Vagina (tissue), 2 donors: ENCODE measurements around the gene RAPGEF5. TPM values are rescaled to one million over a fixed set of nuclear protein-coding genes. Genes with fewer than 3 reads are reported as not detected.

Experiments used
- DNase-seq, 2 donors: peaks; one replicate each; pipeline ENCODE4 v3.0.0-alpha.2; 2017; ENCODE audit errors: extremely low spot score in 2 of 2
- H3K27ac ChIP-seq: fragments of 200-600 bp; sonication (generic); one replicate; pipeline ENCODE4 v1.5.1; 2019
- H3K27me3 ChIP-seq: fragments of 200-600 bp; sonication (generic); one replicate; pipeline ENCODE4 v1.5.1; 2019
- H3K36me3 ChIP-seq, 2 donors: fragments of 200-600 bp; sonication (generic); one replicate each; pipeline ENCODE4 v1.5.1; 2017 to 2019
- H3K4me1 ChIP-seq: fragments of 200-600 bp; sonication (generic); one replicate; pipeline ENCODE4 v1.5.1; 2019
- H3K4me3 ChIP-seq, 2 donors: fragments of 200-600 bp; sonication (generic); 1 replicate in 1 of 2; 2 replicates in 1 of 2; pipeline ENCODE4 v1.5.1; 2016 to 2019
- H3K9me3 ChIP-seq: fragments of 200-600 bp; sonication (generic); one replicate; pipeline ENCODE4 v1.5.1; 2019
- POLR2A ChIP-seq, 2 donors: fragments of 450-650 bp; IDR thresholded peaks; one replicate each; pipeline ENCODE4 v1.6.1; 2017; ENCODE audit warnings: antibody characterized with exemption in 2 of 2, mild to moderate bottlenecking in 2 of 2, moderate library complexity in 2 of 2
- POLR2AphosphoS5 ChIP-seq, 2 donors: sonication (generic); formaldehyde crosslinking; IDR thresholded peaks; one replicate each; pipeline ENCODE4 v1.9.0; 2017; ENCODE audit warnings: antibody characterized with exemption in 2 of 2, mild to moderate bottlenecking in 2 of 2, low read depth in 1 of 2; ENCODE audit not compliant: insufficient read depth in 1 of 2
- intact Hi-C: fragments of 100-400 bp; cut with DNase I; formaldehyde crosslinking; loops from one replicate; pipeline ENCODE4 v1.15.1; 2023
- total RNA-seq: library from RNA; depleted of rRNA; stranded (reverse); fragments of >200 nt; gene quantifications from one replicate; pipeline ENCODE4 v1.2.3, GENCODE V29; 2016
- TF ChIP-seq, protein P1 (sequence below), 3 experiments: fragments of 450-650 bp in 2 of 3; fragments of 200-600 bp in 1 of 3; sonication (generic) in 1 of 3; IDR thresholded peaks; one replicate each; pipeline ENCODE4 v1.5.1; 2017 to 2019; ENCODE audit warnings: antibody characterized with exemption in 3 of 3, mild to moderate bottlenecking in 2 of 3, moderate library complexity in 2 of 3

Gene RAPGEF5
- total RNA-seq, 1 donor from 2014 or later, result 68.0 TPM

DNA sequence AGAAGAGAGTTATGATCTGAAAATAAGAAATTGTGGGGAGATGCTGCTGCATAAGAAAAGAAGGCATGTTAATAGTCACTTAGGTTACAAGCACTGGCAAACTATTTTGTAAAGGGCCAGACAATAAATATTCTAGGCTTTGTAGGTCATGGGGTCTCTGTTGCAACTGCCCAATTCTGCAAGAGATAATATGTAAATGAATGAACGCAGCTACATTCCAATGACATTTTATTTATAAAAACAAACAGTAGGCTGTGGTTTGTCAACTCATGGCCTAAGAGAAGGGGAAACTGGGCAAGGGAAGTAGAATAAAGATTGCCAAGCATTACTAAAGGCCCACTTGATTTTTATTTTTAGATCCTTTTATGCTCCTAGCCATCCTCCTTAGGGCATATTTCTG lies 133.1 kb downstream of the RAPGEF5 start:
- no peak for DNase-seq
- no peak overlapping the region for H3K4me3 ChIP-seq
- H3K4me1 ChIP-seq, result peaks cover 6% of the 10 kb centered on the region
- intact Hi-C loops, result no loop called here
- no peaks in the 10 kb centered on the region for H3K9me3 ChIP-seq
- H3K27ac ChIP-seq, result no peak overlapping the region
- no peaks in the 10 kb centered on the region for H3K27me3 ChIP-seq
- TF ChIP-seq POLR2A (IDR thresholded peaks at IDR 0.05), result no peak
- TF ChIP-seq, protein P1, sequence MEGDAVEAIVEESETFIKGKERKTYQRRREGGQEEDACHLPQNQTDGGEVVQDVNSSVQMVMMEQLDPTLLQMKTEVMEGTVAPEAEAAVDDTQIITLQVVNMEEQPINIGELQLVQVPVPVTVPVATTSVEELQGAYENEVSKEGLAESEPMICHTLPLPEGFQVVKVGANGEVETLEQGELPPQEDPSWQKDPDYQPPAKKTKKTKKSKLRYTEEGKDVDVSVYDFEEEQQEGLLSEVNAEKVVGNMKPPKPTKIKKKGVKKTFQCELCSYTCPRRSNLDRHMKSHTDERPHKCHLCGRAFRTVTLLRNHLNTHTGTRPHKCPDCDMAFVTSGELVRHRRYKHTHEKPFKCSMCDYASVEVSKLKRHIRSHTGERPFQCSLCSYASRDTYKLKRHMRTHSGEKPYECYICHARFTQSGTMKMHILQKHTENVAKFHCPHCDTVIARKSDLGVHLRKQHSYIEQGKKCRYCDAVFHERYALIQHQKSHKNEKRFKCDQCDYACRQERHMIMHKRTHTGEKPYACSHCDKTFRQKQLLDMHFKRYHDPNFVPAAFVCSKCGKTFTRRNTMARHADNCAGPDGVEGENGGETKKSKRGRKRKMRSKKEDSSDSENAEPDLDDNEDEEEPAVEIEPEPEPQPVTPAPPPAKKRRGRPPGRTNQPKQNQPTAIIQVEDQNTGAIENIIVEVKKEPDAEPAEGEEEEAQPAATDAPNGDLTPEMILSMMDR (IDR thresholded peaks at IDR 0.05), result no peak
- no peak for TF ChIP-seq POLR2AphosphoS5 (IDR thresholded peaks at IDR 0.05; ENCODE audit: insufficient read depth in 1 of 2, low read depth in 1 of 2)
- H3K36me3 ChIP-seq, result no peaks in the 10 kb centered on the region

- no peak for DNase-seq
- Histone ChIP-seq H3K4me1 (peaks cover 6% of the 10 kb centered on the region), H3K27me3 (no peaks in the 10 kb centered on the region), H3K9me3 (no peaks in the 10 kb centered on the region), H3K27ac (peak overlapping the region; percentile 21), H3K36me3 (no peaks in the 10 kb centered on the region), H3K4me3 (no peak overlapping the region)
- intact Hi-C loops, result no loop called here
- TF ChIP-seq POLR2AphosphoS5 (IDR thresholded peaks at IDR 0.05; ENCODE audit: insufficient read depth in 1 of 2, low read depth in 1 of 2) (no peak), POLR2A (IDR thresholded peaks at IDR 0.05) (no peak)
These were observed 136.0 kb downstream of the RAPGEF5 start for GRCh38 chr7:22220941-22221340.

DNA sequence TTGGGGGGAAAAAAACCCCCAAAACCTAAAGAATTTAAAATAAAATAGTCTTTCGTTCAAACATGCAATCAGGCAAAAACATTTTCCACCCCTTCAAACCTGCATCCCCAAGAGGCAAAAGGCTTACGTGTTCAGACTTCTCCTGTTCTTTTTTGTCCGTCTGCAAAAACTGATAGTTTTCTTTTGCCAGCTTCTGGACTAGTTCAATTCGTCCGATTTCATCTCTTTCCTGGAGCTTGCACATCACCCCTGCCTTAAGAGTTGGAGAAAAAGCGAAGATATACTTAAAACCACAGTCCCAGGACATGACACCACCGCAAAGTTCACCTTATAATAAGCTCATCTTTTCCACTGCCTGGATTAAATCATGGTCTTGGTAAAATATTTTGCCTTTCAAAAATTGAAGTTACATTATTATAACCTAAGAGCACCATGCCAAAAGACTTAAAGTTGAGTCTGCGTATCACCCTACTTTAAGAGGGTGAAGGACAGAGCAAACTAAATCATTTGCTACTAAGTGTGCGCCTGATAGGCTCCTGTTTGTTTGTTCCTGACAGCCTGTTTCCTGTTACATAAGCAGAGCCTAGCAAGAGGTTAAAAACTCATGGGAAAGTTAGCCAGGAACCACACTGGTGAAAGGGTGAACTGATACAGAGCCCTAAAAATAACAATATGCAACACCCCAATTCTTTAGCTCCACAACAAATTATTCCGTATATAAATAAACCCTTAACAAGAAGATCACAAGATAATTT lies 137.0 kb downstream of the RAPGEF5 start:
- H3K4me3 ChIP-seq, result peak overlapping the region in 1 of 2 donors; percentile 33
- H3K27me3 ChIP-seq, result no peaks in the 10 kb centered on the region
- no peak for DNase-seq
- intact Hi-C loops, result no loop called here
- TF ChIP-seq POLR2AphosphoS5 (IDR thresholded peaks at IDR 0.05; ENCODE audit: insufficient read depth in 1 of 2, low read depth in 1 of 2) (peak in 1 of 2 donors; percentile 68), POLR2A (IDR thresholded peaks at IDR 0.05) (no peak)
- TF ChIP-seq, protein P1 (IDR thresholded peaks at IDR 0.05), result no peak
- H3K27ac ChIP-seq, result peak overlapping the region; percentile 27
- no peaks in the 10 kb centered on the region for H3K9me3 ChIP-seq
- no peaks in the 10 kb centered on the region for H3K36me3 ChIP-seq
- H3K4me1 ChIP-seq, result peaks cover 6% of the 10 kb centered on the region

DNA sequence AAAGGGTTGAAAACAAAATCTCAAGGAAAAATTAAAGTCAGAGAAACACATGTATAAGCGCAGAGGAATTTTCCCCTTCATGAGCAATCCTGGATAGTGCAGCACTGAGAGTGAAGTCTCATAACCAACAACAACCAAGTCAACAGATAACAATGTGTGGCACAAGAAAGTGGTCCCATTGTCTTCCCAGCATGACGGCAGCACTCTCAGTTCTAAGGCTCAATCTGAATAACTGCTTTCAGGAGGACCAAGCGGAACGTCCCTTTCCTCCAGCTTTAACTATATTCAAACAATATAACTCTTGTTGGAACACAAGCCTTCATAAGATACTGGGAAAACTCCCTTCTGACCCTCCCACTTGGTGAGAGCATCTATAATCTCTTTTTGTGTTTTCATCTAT lies 137.9 kb downstream of the RAPGEF5 start:
- DNase-seq, result no peak
- no peaks in the 10 kb centered on the region for H3K36me3 ChIP-seq
- no peaks in the 10 kb centered on the region for H3K9me3 ChIP-seq
- TF ChIP-seq, protein P1 (IDR thresholded peaks at IDR 0.05), result no peak
- TF ChIP-seq POLR2AphosphoS5 (IDR thresholded peaks at IDR 0.05; ENCODE audit: insufficient read depth in 1 of 2, low read depth in 1 of 2) (no peak), POLR2A (IDR thresholded peaks at IDR 0.05) (no peak)
- H3K4me1 ChIP-seq, result peaks cover 12% of the 10 kb centered on the region
- no peaks in the 10 kb centered on the region for H3K27me3 ChIP-seq
- peak overlapping the region in 1 of 2 donors; percentile 33 for H3K4me3 ChIP-seq
- H3K27ac ChIP-seq, result peak overlapping the region; percentile 27
- intact Hi-C loops, result no loop called here

- no peak for DNase-seq
- Histone ChIP-seq H3K27ac (peak overlapping the region; percentile 12), H3K9me3 (no peaks in the 10 kb centered on the region), H3K36me3 (no peaks in the 10 kb centered on the region), H3K27me3 (no peaks in the 10 kb centered on the region), H3K4me3 (peak overlapping the region in 1 of 2 donors; percentile 33), H3K4me1 (peaks cover 15% of the 10 kb centered on the region)
- no peak for TF ChIP-seq POLR2AphosphoS5 (IDR thresholded peaks at IDR 0.05; ENCODE audit: insufficient read depth in 1 of 2, low read depth in 1 of 2)
- no peak for TF ChIP-seq POLR2A (IDR thresholded peaks at IDR 0.05)
- TF ChIP-seq, protein P1 (IDR thresholded peaks at IDR 0.05), result no peak
- intact Hi-C loops, result no loop called here
These were observed 140.0 kb downstream of the RAPGEF5 start for GRCh38 chr7:22216832-22217475.
